ENCODE data around the gene NHEJ1.
A peak's percentile ranks its signal among the peaks of the same experiment; 100 is the strongest.
"Not testable (repeated sequence)": the region's sequence is repeated elsewhere in the genome, so short reads cannot be mapped to it uniquely, and the experiment has no call there.

NHEJ1 gene, protein sequence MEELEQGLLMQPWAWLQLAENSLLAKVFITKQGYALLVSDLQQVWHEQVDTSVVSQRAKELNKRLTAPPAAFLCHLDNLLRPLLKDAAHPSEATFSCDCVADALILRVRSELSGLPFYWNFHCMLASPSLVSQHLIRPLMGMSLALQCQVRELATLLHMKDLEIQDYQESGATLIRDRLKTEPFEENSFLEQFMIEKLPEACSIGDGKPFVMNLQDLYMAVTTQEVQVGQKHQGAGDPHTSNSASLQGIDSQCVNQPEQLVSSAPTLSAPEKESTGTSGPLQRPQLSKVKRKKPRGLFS

DNA sequence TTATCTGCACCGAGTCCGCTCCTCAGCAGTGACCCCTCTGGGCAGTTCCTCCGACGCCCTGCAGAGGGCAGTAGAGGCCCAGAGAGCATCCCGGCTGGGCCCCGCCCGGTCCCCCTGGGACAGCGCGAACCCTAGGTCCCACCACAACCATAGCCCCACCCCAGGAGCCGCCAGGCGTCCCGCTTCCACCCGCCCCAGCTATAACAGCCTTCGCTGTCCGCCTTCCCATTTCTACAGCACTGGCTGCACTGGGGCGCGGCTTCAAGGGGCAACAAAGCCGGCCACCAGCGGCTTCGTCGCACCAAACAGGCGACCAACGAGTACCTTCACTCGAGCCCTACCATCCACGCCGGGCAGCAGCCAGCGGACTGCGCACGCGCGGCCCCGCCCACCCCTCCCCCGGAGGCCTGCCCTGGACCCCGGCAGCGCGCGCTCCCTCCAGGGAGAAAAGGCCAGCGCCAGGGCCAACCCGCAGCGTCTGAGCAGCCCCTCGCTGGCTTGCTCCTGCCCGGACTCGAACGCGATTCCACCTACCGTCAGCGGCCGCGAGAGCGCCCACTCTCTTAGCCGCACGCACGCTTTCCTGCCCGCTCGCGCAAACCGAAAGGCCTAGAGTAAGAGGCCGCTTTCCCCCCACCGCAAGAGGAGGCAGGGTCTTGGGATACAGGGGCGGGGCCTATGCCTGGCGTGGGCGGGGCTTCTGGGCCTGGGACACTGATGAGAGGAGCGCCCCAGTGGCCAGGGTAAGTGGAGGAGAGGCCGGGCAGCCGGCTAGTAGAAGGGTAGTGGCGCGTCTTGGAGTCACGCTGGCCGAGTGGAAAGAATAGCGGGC lies at the start of gene NHEJ1:
TSS of gene NHEJ1 (minus strand) at position 630 of the 832 bp plus-strand sequence. CDS start 2,453 bp downstream, outside the sequence.
- ATAC-seq (peak; percentile 95), DNase-seq (peak; percentile 96)

DNA sequence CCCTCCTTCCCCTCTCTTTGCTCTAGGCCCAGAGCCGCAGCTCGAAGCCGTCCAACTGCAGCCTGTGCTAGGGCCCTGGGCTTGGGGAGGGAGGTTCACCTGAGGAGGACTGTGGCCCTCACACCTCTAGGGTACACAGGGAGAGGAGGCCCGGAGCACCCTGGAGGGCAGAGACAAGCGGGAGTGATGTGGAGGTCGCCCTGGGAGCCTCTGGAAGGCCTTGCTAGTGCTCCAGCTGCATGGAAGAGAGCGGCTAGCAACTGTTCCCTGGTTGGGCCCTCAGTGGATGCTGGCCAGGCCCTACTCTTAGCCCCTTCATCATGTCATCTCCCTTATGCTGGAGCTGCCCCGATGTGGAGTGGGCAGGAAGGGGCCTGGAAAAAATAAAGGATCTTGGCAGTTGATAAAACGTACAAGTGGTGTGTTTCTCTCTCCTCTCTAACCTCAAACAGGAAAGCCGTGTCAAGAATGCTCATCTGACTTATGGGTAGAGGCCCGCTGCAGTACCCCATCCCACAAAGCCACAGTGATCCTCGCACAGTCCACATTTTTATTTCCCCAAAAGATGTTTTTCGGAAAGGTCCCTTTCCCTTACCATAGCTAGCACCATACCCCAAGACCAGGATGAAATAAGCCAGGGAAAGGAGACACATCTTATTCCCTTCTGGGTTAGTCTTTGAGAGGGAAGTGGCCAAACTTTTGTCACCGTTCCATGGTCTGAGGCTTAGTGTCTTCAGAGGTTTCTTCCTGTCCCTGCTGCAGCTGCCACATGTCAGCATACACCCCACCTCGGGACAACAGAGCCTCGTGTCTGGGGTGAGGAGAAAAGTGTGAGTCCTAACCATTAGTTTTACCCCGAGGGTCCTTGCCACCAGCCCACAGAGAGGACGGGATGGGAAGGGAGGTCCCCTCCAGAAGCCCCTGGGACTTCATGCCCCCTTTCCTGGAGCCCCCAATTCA lies 48.9 kb upstream of the NHEJ1 start:
- no peak for ATAC-seq
- no peak for DNase-seq

DNA sequence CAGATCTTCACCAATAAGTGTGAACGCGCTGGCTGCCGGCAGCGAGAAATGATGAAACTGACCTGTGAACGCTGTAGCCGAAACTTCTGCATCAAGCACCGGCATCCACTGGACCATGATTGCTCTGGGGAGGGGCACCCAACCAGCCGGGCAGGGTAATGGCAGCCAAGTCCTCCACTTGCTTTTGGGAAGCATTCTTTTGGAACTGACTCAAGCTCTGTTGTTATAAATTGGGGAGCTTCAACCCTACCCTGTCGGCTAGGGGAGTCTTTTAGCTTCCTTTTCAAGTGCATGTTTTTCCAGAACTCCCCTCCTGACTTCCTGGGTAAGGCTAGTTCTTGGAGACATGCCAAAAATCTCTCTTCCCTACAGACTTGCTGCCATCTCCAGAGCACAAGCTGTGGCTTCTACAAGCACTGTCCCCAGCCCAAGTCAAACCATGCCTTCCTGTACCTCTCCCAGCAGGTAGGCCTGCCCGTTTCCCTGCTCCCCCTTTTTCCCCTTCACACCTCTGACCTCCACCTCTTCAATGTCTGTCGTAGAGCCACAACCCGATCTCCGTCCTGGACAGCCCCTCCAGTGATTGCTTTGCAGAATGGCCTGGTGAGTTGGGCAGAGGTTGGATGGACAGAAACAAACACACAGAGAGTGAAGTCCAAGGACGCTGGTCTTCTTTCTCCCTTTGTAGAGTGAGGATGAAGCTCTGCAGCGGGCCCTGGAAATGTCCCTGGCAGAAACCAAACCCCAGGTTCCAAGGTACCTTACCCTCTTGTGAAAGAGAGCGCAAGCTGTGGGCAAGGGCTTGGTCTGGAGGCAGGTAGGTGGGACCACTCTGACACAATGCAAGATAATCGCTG lies 47.5 kb upstream of the NHEJ1 start:
- no peak for ATAC-seq
- DNase-seq: no peak

DNA sequence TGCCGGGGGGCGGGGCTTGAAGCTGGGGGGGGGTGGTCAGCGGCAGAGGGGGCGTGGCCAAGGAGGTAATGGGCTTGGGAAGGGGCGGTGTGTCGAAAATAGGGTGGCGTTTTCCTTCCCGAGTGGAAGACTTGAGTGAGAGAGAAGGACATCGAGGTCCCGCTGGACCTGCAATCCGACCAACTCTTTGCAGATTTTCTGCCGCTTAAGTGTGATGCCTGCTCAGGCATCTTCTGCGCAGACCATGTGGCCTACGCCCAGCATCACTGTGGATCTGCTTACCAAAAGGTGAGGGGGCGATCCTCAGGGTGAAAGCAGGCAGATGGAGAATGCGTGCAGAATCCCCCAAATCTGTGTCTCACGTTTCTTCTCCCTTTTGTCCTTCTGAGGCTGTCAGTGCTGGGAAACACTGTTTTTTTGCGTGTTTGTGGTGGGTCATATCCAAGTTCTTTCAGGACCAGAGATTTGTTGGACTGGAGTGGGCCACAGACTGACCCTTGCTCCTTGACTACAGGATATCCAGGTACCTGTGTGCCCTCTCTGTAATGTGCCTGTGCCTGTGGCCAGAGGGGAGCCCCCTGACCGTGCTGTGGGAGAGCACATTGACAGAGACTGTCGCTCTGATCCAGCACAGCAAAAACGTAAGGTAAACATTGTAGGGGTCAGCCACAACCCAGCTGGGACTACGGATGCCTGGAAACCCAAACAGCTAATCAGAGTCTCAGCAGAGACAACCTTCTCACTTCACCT lies 46.7 kb upstream of the NHEJ1 start:
- ATAC-seq: no peak

DNA sequence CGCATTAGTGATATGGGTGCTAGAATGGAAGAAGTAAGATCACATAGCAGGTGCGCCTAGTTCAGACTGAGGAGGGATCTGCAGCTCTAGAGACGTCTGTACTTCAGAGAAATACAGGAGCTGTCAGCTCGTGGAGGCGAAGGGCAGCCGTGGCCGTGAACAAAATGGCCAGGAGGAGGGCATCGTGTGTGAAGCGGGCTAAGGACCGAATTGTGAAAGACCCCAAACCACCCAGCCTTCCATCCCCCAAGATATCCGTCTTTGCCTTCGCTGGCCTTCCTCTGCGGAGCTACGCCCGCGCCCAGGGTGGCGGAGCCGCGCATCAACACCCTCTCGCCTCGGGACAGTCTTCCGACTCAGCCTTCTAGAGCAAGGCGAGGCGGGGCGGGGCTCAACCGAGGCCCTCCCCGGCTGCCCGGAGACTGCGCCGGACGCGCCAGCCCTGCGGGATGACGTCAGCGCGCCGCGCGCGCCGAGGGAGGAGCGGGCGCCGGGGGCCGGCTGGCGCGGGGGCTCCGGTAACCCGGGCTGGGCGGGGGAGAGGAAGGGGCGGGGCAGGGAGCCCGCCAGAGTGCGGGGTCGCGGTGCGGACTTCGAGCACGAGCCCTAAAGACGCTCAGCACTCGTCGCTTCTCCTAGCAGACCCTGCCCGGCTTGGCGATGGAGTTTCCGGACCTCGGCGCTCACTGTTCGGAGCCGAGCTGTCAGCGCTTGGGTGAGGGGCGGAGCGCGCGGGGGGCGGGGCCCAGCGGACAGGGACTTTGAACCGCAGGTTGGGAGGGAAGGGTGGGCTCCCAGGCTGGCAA lies 45.9 kb upstream of the NHEJ1 start, which contains the start of gene ZFAND2B:
TSS of gene ZFAND2B (plus strand) at position 455 of the 806 bp plus-strand sequence. CDS start at position 661, 206 bp downstream.
- DNase-seq (peak; percentile 97), ATAC-seq (peak; percentile 97)

More for the DNA sequence above, 46.7 kb upstream of the NHEJ1 start:
- no peak for DNase-seq

DNA sequence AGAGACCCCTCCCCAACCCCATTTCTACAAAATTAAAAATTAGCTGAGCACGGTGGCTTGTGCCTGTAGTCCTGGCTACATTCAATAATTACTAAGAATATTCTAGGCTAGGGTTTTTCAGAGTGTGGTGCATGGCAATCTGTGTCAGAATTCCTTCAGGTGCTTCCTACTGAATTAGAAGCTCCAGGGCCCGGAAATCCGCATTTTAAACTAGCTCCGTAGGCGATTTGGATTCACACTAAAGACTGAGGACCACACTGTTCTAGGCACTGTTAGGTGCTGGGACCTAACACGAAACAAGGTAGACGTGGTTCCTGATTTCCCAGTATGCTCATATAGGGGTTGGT lies 45.3 kb upstream of the NHEJ1 start:
- DNase-seq: no peak
- ATAC-seq: no peak

DNA sequence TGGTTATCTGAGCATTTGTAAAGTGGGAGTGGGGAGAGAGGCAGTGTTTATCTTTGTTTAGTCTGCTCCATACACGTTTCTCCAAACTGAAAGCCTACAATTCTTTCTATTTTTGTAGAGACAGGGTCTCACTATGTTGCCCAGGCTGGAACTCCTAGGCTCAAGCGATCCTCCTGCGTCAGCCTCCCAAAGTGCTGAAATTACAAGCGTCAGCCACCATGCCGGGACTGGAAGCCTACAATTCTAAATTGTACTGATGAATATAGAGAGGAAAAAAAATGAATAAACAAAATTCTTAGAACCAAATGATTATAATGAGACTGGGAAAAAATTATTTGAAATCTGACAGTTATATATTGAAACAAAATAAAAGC lies 44.5 kb upstream of the NHEJ1 start:
- ATAC-seq: no peak
- no peak for DNase-seq

DNA sequence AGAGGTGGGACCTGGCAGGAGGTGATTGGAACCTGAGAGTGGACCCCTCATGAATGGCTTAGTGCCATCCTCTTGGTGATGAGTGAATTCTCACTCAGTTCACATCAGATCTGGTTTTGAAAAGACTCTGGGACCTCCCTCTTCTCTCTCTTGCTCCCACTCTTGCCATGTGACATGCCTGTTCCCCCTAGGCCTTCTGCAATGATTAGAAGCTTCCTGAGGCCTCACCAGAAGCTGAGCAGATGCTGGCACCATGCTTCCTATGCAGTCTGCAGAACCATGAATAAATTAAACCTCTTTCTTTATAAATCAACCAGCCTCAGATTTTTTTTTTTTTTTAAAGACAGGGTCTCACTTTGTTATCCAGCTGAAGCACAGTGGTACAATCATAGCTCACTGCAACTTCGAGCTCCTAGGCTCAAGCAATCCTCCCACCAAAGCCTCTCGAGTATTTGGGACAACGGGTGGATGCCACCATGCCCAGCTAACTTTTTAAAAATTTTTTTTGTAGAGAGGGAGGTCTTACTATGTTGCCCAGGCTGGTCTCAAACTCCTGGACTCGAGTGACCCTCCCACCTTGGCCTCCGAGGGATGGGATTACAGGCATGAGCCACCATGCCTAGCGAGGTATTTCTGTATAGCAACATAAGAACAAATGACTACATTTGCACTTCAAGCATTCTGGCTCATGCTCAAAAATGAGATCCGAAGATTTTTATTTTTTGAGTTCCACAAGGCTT lies 44.0 kb upstream of the NHEJ1 start:
- no peak for ATAC-seq
- no peak for DNase-seq

DNA sequence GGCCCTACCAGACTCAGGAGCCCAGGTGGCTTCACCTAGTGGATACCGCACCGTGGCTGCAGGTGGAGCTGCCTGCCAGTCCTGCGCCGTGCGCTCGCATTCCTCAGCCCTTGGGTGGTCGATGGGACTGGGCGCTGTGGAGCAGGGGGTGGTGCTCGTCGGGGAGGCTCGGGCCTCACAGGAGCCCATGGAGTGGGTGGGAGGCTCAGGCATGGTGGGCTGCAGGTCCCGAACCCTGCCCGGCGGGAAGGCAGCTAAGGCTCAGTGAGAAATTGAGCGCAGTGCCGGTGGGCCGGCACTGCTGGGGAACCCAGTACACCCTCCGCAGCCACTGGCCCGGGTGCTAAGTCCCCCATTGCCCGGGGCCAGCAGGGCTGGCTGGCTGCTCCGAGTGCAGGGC lies 40.7 kb upstream of the NHEJ1 start:
- DNase-seq, ATAC-seq: not testable (repeated sequence)

DNA sequence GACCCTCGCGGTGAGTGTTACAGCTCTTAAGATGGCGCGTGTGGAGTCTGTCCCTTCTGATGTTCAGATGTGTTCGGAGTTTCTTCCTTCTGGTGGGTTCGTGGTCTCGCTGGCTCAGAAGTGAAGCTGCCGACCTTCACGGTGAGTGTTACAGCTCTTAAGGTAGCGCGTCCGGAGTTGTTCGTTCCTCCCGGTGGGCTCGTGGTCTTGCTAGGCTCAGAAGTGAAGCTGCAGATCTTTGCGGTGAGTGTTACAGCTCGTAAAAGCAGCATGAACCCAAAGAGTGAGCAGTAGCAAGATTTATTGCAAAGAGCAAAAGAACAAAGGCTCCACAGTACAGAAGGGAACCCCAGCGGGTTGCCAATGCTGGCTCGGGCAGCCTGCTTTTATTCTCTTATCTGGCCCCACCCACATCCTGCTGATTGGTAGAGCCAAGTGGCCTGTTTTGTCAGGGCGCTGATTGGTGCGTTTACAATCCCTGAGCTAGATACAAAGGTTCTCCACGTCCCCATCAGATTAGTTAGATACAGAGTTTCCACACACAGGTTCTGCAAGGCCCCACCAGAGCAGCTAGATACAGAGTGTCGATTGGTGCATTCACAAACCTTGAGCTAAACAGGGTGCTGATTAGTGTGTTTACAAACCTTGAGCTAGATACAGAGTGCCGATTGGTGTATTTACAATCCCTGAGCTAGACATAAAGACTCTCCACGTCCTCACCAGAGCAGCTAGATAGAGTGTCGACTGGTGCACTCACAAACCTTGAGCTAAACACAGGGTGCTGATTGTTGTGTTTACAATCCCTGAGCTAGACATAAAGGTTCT lies 40.1 kb upstream of the NHEJ1 start:
- ATAC-seq: not testable (repeated sequence)
- DNase-seq: peak; percentile 60

DNA sequence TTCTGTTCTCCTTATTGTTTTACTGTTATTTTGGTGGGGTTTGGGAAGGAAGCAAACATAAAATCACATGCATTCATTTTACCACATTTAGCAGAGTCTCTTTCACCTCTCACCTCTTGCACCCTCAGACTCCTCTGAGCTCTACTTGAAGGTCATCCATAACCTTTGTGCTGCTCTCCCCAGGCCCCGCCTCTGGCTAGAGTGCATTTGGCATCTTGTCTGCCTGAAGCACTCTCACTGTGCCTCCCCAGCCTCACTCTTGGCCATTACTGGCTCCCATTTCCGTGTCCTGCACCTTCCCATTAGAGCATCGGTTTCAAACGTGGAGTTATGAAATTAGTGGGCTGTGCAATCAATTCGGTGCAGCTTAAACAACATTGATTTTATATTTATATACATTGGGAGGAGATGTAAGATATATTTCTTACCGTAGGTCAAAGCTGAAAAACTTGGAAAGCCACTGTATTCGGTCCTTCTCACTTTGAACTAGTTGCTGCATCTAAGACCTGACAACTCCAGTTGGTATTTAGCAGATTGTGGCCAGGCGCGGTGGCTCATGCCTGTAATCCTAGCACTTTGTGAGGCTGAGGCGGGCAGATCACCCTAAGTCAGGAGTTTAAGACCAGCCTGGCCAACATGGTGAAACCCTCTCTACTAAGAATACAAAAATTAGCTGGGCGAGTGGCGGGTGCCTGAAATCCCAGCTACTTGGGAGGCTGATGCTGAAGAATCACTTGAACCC lies 39.0 kb upstream of the NHEJ1 start:
- DNase-seq (no peak), ATAC-seq (peak; percentile 74)

DNA sequence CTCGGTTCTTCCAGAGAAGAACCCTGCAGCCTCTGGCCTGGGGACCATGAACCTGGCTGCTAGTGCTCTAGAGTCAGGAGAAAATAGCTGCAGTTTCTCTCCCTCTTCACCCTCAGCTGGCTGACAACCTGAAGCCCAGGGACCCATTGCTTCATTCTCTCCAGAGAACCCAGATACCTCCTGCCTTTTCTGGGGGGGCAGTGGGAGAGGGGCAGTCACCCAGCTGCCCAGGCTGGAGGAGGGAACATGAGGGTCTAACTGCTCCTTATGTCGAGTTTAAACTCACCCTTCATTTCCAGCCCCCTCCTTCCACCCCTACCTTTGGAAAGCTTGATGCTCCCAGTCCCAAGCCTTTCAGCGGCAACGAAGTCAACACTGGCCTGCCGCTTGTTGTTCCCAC lies 38.4 kb upstream of the NHEJ1 start:
- ATAC-seq (no peak), DNase-seq (no peak)

DNA sequence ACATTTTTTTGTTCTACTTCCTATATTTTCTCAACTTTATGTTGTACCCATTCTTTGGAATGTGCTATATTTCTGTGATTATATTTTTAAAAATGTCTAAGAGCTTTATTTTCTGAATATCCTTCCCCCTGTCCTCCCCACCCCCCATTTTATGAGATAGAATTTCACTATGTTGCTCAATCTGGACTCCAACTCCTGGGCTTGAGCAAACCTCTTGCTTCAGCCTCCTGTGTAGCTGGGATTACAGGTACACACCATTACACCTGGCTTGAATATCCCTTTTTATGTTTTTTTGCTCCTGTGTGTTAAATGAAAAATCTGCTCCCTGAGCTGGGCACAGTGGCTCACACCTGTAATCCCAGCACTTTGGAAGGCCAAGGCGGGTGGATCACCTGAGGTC lies 36.8 kb upstream of the NHEJ1 start:
- DNase-seq (no peak), ATAC-seq (no peak)

DNA sequence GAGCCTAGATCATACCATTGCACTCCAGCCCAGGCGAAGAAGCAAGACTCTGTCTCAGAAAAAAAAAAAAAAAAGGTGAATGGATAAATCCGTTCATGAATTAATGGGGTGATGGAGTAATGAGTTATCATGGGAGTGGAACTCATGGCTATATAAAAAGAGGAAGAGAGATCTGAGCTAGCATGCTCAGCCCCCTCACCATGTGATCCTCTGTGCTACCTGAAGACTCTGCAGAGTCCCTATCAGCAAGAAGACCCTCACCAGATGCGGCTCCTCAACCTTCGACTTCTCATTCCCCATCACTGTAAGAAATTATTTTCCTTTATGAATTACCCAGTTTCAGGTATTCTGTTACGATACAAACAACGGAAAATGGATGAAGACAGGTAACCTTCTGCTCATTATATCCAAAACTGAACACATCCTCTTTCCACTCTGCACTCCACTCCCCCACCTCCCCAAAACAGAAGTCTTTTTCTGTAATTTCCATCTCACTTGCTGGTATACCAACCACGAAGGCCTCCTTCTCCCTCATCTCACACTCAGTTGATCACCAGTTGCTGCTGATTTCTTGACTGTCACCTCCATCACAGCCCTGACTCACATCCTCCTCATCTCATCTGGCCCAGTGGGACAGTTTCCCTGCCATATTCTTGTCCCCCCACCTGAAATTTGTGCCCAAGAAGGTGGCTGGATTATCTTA lies 26.3 kb upstream of the NHEJ1 start:
- DNase-seq: no peak
- peak; percentile 87 for ATAC-seq

DNA sequence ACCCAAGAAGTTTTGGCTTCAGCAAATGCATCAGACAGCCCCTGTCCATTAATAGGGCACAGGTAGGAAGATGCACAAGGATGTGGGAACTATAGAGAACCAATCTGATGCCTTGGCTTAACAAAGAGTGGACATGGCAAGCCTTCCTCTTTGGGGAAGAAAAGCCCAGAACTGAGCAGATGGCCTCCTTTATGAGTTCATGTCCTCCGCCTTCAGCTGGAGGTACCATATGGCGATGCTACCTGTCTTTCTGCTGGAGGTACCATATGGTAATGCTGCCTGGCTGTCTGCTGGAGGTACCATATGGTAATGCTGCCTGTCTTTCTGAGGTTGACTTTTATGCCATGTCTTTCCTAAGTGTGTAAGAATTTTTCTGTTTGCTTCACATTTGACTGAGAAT lies 23.5 kb upstream of the NHEJ1 start:
- no peak for DNase-seq
- no peak for ATAC-seq

DNA sequence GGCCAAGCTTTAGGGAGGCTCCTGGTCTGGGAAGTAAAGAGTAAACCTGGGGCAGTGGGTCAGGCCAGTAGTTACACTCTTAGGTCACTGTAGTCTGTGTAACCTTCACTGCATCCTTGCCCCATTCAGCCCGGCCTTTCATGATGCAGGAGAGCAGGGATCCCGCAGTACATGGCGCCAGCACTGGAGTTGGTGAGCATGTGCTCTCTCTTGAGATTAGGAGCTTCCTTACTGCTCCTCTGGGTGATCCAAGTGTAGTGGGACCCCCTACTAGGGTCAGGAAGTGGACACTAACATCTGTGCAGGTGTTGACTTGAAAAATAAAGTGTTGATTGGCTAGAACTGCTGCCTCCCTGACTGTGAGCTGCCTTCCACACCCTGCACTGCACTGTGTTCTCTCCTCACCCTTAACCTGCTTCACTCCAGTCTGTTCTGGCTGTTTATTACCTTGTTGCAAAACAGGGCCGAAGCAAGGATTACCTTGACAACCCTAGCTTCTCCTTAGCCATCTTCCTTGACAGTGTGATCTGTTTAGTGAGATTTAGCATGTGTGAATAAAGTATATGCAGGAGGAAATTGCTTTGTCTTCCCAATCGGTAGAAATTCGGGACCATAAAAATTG lies 22.6 kb upstream of the NHEJ1 start:
- DNase-seq (no peak), ATAC-seq (no peak)
